NCI-H226 (cell line): ENCODE results near the gene AOX1.
A peak's percentile ranks its signal among the peaks of the same experiment; 100 is the strongest.
"Not testable (repeated sequence)": the region's sequence is repeated elsewhere in the genome, so short reads cannot be mapped to it uniquely, and the experiment has no call there.

Experiments used
- DNase-seq: peaks from one replicate; pipeline ENCODE4 v3.0.0-alpha.2; 2015

Gene AOX1

DNA sequence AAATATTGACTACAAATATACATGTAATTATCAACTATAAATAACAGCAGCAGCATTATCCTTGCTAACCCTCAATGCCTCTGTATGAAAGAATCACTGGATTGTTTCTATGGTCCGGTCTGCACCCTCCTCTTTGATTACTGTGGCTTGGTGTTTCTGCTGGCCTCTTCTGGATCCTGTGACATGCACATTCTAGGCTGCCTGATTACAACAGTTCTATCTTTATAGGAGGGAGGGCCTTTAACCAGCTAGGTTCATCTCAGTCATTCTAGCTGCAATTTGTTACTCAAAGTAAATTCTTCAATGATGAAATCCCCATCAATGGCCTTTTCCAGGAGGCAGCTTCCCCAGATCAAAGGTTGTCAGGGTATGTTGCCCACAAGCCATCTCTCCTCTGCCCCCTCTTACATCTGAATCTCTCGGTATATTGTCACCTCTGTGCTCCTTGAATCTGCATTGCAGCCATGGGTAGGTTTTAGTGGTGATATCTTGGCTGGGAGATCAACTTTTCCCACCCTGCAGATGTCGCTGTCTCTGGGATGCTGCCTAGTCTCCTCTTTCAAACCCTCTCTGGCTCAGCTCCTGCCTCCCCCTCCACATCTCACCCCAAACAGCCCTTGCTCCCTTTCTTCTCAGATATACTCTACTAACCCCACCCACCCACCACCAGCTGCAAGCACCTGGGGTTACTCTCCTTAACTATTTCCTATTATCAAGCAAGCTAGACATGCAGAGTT lies 119.7 kb downstream of the AOX1 start:
- no peak for DNase-seq

DNA sequence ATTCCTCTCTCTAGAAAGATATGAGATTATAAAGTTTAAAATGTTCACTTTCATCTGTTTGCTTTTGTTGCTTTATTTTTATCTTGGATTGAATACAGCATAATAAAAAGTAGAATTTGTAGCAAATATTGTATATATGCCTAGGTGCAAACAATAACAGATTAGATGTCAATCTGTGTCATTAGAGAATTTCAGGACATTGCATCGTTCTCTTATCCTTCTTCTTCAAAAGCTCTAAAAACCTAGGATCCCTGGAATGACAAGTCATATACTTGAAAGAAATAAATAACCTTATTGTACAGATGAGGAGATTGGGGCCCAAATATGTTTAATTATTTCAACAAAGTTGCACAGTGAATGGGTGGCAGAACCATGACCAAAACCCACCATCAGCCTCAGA lies 123.1 kb downstream of the AOX1 start:
- DNase-seq = no peak

GRCh38 chr2:200713003-200713703 lies 127.3 kb downstream of the AOX1 start:
- peak; percentile 42 for DNase-seq

- DNase-seq = no peak
Measured at GRCh38 chr2:200713704-200714064, 127.9 kb downstream of the AOX1 start.

DNA sequence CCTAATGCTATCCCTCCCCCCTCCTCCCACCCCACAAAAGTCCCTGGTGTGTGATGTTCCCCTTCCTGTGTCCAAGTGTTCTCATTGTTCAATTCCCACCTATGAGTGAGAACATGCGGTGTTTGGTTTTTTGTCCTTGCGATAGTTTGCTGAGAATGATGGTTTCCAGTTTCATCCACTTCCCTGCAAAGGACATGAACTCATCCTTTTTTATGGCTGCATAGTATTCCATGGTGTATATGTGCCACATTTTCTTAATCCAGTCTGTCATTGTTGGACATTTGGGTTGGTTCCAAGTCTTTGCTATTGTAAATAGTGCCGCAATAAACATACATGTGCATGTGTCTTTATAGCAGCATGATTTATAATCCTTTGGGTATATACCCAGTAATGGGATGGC lies 129.2 kb downstream of the AOX1 start:
- not testable (repeated sequence) for DNase-seq

DNA sequence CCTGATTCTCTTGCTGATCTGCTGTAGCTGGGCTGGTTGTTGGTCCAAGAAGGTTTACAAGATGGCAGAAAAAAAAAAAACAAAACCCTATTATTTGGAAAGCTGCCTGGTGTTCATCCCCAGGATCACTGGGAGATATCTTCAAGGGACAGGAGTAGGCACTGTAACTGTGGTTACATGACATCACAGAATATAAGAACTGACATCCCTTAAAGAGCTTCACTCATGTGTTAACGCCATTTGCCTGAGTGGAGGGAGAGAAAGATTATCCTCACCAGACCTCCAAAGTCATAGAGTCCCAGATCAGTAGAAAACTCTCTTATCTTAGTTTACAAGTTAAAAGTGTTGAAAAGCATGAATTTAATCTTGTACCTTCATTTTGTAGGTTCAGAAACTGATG lies 130.6 kb downstream of the AOX1 start:
- DNase-seq = no peak
